Trophoblast cell (in vitro differentiated cells and primary cell): ENCODE measurements around the gene GAREM1.

Experiments
- DNase-seq, 2 donors: peaks; one replicate each; pipeline ENCODE4 v3.0.0-alpha.2; 2016
- H2AFZ ChIP-seq: 2 replicates; pipeline ENCODE4 v1.6.1; 2013; ENCODE audit warnings: low read length, moderate library complexity, mild to moderate bottlenecking; ENCODE audit not compliant: insufficient read depth, poor library complexity
- H2AK5ac ChIP-seq: 2 replicates; pipeline ENCODE4 v1.6.1; 2013; ENCODE audit warnings: mild to moderate bottlenecking, low read length
- H2BK120ac ChIP-seq: 2 replicates; pipeline ENCODE4 v1.6.1; 2013; ENCODE audit warnings: low read length, mild to moderate bottlenecking, moderate library complexity; ENCODE audit not compliant: insufficient read depth, poor library complexity
- H2BK12ac ChIP-seq: 2 replicates; pipeline ENCODE4 v1.6.1; 2013; ENCODE audit warnings: mild to moderate bottlenecking, low read length, moderate library complexity
- H2BK5ac ChIP-seq: 2 replicates; pipeline ENCODE4 v1.6.1; 2013; ENCODE audit warnings: low read length, low read depth, moderate library complexity, mild to moderate bottlenecking; ENCODE audit not compliant: poor library complexity
- H3K14ac ChIP-seq: 2 replicates; pipeline ENCODE4 v1.6.1; 2013; ENCODE audit warnings: mild to moderate bottlenecking, low read length
- H3K18ac ChIP-seq: 2 replicates; pipeline ENCODE4 v1.6.1; 2013; ENCODE audit warnings: mild to moderate bottlenecking, low read length
- H3K23ac ChIP-seq: 2 replicates; pipeline ENCODE4 v1.6.1; 2013; ENCODE audit warnings: low read length
- H3K27ac ChIP-seq: 2 replicates; pipeline ENCODE4 v1.5.1; 2013; ENCODE audit warnings: low read depth, mild to moderate bottlenecking, inconsistent platforms, low read length, moderate library complexity
- H3K27me3 ChIP-seq: 2 replicates; pipeline ENCODE4 v1.6.1; 2013; ENCODE audit warnings: inconsistent platforms, mild to moderate bottlenecking, low read length, moderate library complexity; ENCODE audit not compliant: insufficient read depth
- H3K36me3 ChIP-seq, 2 experiments: 1 replicate in 1 of 2; 2 replicates in 1 of 2; pipeline ENCODE4 v1.6.1; 2013; ENCODE audit warnings: low read length in 2 of 2, mild to moderate bottlenecking in 2 of 2, moderate library complexity in 1 of 2; ENCODE audit not compliant: insufficient read depth in 2 of 2, control insufficient read depth in 1 of 2
- H3K4ac ChIP-seq: 2 replicates; pipeline ENCODE4 v1.6.1; 2013; ENCODE audit warnings: low read depth, mild to moderate bottlenecking, low read length, moderate library complexity
- H3K4me1 ChIP-seq, 2 experiments: 1 replicate in 1 of 2; 2 replicates in 1 of 2; pipeline ENCODE4 v1.6.1; 2013; ENCODE audit warnings: low read length in 2 of 2, mild to moderate bottlenecking in 2 of 2, moderate library complexity in 1 of 2; ENCODE audit not compliant: insufficient read depth in 2 of 2, control insufficient read depth in 1 of 2
- H3K4me2 ChIP-seq: 2 replicates; pipeline ENCODE4 v1.6.1; 2013; ENCODE audit warnings: inconsistent platforms, mild to moderate bottlenecking, low read length, moderate library complexity
- H3K4me3 ChIP-seq: 2 replicates; pipeline ENCODE4 v1.5.1; 2013; ENCODE audit warnings: mild to moderate bottlenecking, low read depth, low read length, inconsistent platforms
- H3K79me1 ChIP-seq: one replicate; pipeline ENCODE4 v1.6.1; 2013; ENCODE audit warnings: low read length
- H3K79me2 ChIP-seq: 2 replicates; pipeline ENCODE4 v1.6.1; 2013; ENCODE audit warnings: low read length, mild to moderate bottlenecking; ENCODE audit not compliant: control insufficient read depth, insufficient read depth, poor library complexity
- H3K9ac ChIP-seq: 2 replicates; pipeline ENCODE4 v1.6.1; 2013; ENCODE audit warnings: mild to moderate bottlenecking, low read length
- H3K9me3 ChIP-seq: 2 replicates; pipeline ENCODE4 v1.6.1; 2013; ENCODE audit warnings: low read depth, mild to moderate bottlenecking, control low read depth, inconsistent platforms, low read length; ENCODE audit not compliant: insufficient read depth
- H4K12ac ChIP-seq: 2 replicates; pipeline ENCODE4 v1.6.1; 2013; ENCODE audit warnings: low read depth, mild to moderate bottlenecking, low read length, moderate library complexity
- H4K8ac ChIP-seq: 2 replicates; pipeline ENCODE4 v1.6.1; 2013; ENCODE audit warnings: low read depth, mild to moderate bottlenecking, low read length, moderate library complexity
- H4K91ac ChIP-seq: one replicate; pipeline ENCODE4 v1.6.1; 2013; ENCODE audit warnings: low read depth, mild to moderate bottlenecking, low read length, moderate library complexity
- WGBS: extraction: QIAGEN DNeasy Blood & Tissue Kit; methylation state at CpG from one replicate; pipeline ENCODE4 v1.1.7; 2013; ENCODE audit warnings: missing lambda C conversion rate; ENCODE audit not compliant: insufficient read length, insufficient coverage; ENCODE audit errors: extremely low coverage; 5-methylcytosine and 5-hydroxymethylcytosine counted together

Gene GAREM1

GRCh38 chr18:32332708-32333107, 138.0 kb downstream of the GAREM1 start:
- Histone ChIP-seq H3K4me3 (no peak overlapping the region), H3K36me3 (no peaks in the 10 kb centered on the region), H3K14ac (no peak overlapping the region), H3K79me2 (no peaks in the 10 kb centered on the region), H2AFZ (no peak overlapping the region), H2BK5ac (no peak overlapping the region), H3K27ac (no peak overlapping the region), H2BK120ac (no peak overlapping the region), H3K23ac (no peak overlapping the region), H3K18ac (peak overlapping the region; percentile 1), H3K4me1 (peaks cover 1 to 5% of the 10 kb centered on the region in 2 experiments), H3K9me3 (peaks cover 2% of the 10 kb centered on the region), H4K12ac (no peak overlapping the region), H3K4ac (no peak overlapping the region), H4K8ac (no peak overlapping the region), H3K4me2 (no peak overlapping the region), H2BK12ac (no peak overlapping the region), H2AK5ac (no peak overlapping the region), H3K9ac (no peak overlapping the region), H4K91ac (no peak overlapping the region), H3K27me3 (no peaks in the 10 kb centered on the region), H3K79me1 (peaks cover 1% of the 10 kb centered on the region)
- no peak for DNase-seq
- WGBS, result no CpG with 5 or more reads among the region's 5 CpGs

GRCh38 chr18:32328974-32329373, 141.7 kb downstream of the GAREM1 start:
- peaks cover 2% of the 10 kb centered on the region for H3K9me3 ChIP-seq
- no peak overlapping the region for H2AFZ ChIP-seq
- H3K79me2 ChIP-seq, result peaks cover 2% of the 10 kb centered on the region
- no peak overlapping the region for H3K23ac ChIP-seq
- no peak overlapping the region for H2BK5ac ChIP-seq
- no peak overlapping the region for H2BK120ac ChIP-seq
- no peak overlapping the region for H3K4me3 ChIP-seq
- H3K4me2 ChIP-seq, result no peak overlapping the region
- H3K27me3 ChIP-seq, result no peaks in the 10 kb centered on the region
- no peak for DNase-seq
- H4K8ac ChIP-seq, result no peak overlapping the region
- no peak overlapping the region for H4K91ac ChIP-seq
- WGBS, result no CpG with 5 or more reads among the region's 4 CpGs
- no peak overlapping the region for H2AK5ac ChIP-seq
- H2BK12ac ChIP-seq, result no peak overlapping the region
- H3K36me3 ChIP-seq, result no peaks in the 10 kb centered on the region
- no peak overlapping the region for H3K18ac ChIP-seq
- no peak overlapping the region for H3K27ac ChIP-seq
- no peak overlapping the region for H4K12ac ChIP-seq
- no peak overlapping the region for H3K14ac ChIP-seq
- no peak overlapping the region for H3K9ac ChIP-seq
- H3K4ac ChIP-seq, result no peak overlapping the region
- peaks cover 3% of the 10 kb centered on the region for H3K79me1 ChIP-seq
- H3K4me1 ChIP-seq, result peaks cover 3 to 11% of the 10 kb centered on the region in 2 experiments

- H2AFZ ChIP-seq, result no peak overlapping the region
- peaks cover 2% of the 10 kb centered on the region for H3K79me2 ChIP-seq
- no peaks in the 10 kb centered on the region for H3K27me3 ChIP-seq
- no peak overlapping the region for H2BK5ac ChIP-seq
- H3K4ac ChIP-seq, result no peak overlapping the region
- H2BK120ac ChIP-seq, result no peak overlapping the region
- H4K91ac ChIP-seq, result no peak overlapping the region
- H3K27ac ChIP-seq, result no peak overlapping the region
- H3K14ac ChIP-seq, result no peak overlapping the region
- H2AK5ac ChIP-seq, result no peak overlapping the region
- H3K4me1 ChIP-seq, result peaks cover 3 to 12% of the 10 kb centered on the region in 2 experiments
- H3K4me3 ChIP-seq, result no peak overlapping the region
- no peak for DNase-seq
- H3K9me3 ChIP-seq, result peaks cover 2% of the 10 kb centered on the region
- no peak overlapping the region for H3K18ac ChIP-seq
- H3K9ac ChIP-seq, result no peak overlapping the region
- peaks cover 3% of the 10 kb centered on the region for H3K79me1 ChIP-seq
- H3K4me2 ChIP-seq, result no peak overlapping the region
- H3K23ac ChIP-seq, result no peak overlapping the region
- H2BK12ac ChIP-seq, result no peak overlapping the region
- H4K12ac ChIP-seq, result no peak overlapping the region
- no CpG with 5 or more reads among the region's 1 CpG for WGBS
- no peak overlapping the region for H4K8ac ChIP-seq
- no peaks in the 10 kb centered on the region for H3K36me3 ChIP-seq
Measured at GRCh38 chr18:32328379-32328778, 142.3 kb downstream of the GAREM1 start.

- Histone ChIP-seq H2BK120ac (peak overlapping the region; percentile 50), H3K4me2 (peak overlapping the region; percentile 52), H2BK12ac (peak overlapping the region; percentile 63), H3K4me1 (peaks cover 3 to 12% of the 10 kb centered on the region in 2 experiments), H3K79me1 (peaks cover 3% of the 10 kb centered on the region), H3K9ac (no peak overlapping the region), H3K79me2 (peaks cover 2% of the 10 kb centered on the region), H3K36me3 (no peaks in the 10 kb centered on the region), H3K4me3 (no peak overlapping the region), H4K8ac (peak overlapping the region; percentile 45), H2AK5ac (no peak overlapping the region), H3K14ac (no peak overlapping the region), H4K91ac (peak overlapping the region; percentile 45), H3K4ac (no peak overlapping the region), H3K9me3 (peaks cover 2% of the 10 kb centered on the region), H3K18ac (peak overlapping the region; percentile 58), H3K27ac (peak overlapping the region; percentile 36), H2BK5ac (peak overlapping the region; percentile 54), H4K12ac (peak overlapping the region; percentile 39), H3K27me3 (no peaks in the 10 kb centered on the region), H2AFZ (no peak overlapping the region), H3K23ac (no peak overlapping the region)
- no peak for DNase-seq
- no CpG with 5 or more reads among the region's 3 CpGs for WGBS
Measured at GRCh38 chr18:32326450-32327308, 144.0 kb downstream of the GAREM1 start.
